Neural progenitor cell (in vitro differentiated cells): ENCODE results near the gene OCA2. TPM values are rescaled to one million over a fixed set of nuclear protein-coding genes. Genes with fewer than 3 reads are reported as not detected.

Experiments used
- DNase-seq: peaks from one replicate; pipeline ENCODE4 v3.0.0-alpha.2; 2016; ENCODE audit warnings: low spot score
- H2AFZ ChIP-seq: fragments of 200-600 bp; sonication (generic); replicated peaks from 2 replicates; pipeline ENCODE4 v1.6.1; 2016; ENCODE audit warnings: antibody characterized with exemption
- H3F3A ChIP-seq: fragments of 200-600 bp; sonication (generic); 2 replicates; pipeline ENCODE4 v1.6.1; 2016; ENCODE audit warnings: antibody characterized with exemption, low read depth
- H3K27ac ChIP-seq: fragments of 200-600 bp; sonication (generic); 2 replicates; pipeline ENCODE4 v1.5.1; 2016; ENCODE audit warnings: mild to moderate bottlenecking
- H3K27me3 ChIP-seq: fragments of 200-600 bp; sonication (generic); 2 replicates; pipeline ENCODE4 v1.6.1; 2016; ENCODE audit warnings: mild to moderate bottlenecking, moderate library complexity
- H3K36me3 ChIP-seq: fragments of 200-600 bp; sonication (generic); 2 replicates; pipeline ENCODE4 v1.5.1; 2016
- H3K4me1 ChIP-seq: fragments of 200-600 bp; sonication (generic); 2 replicates; pipeline ENCODE4 v1.6.1; 2016; ENCODE audit warnings: mixed run types
- H3K4me2 ChIP-seq: fragments of 200-600 bp; sonication (generic); 2 replicates; pipeline ENCODE4 v1.6.1; 2016
- H3K4me3 ChIP-seq: fragments of 200-600 bp; sonication (generic); 2 replicates; pipeline ENCODE4 v1.5.1; 2016
- H3K79me2 ChIP-seq: fragments of 200-600 bp; sonication (generic); 2 replicates; pipeline ENCODE4 v1.6.1; 2016; ENCODE audit warnings: low read depth
- H3K9ac ChIP-seq: fragments of 200-600 bp; sonication (generic); 2 replicates; pipeline ENCODE4 v1.6.1; 2016
- H3K9me3 ChIP-seq: fragments of 200-600 bp; sonication (generic); 2 replicates; pipeline ENCODE4 v1.5.1; 2016; ENCODE audit warnings: low read depth
- H4K20me1 ChIP-seq: fragments of 200-600 bp; sonication (generic); 2 replicates; pipeline ENCODE4 v1.6.1; 2016; ENCODE audit warnings: low read depth
- H3K27ac Mint-ChIP-seq: 3 replicates; pipeline ENCODE4 v1.8.0; 2021; ENCODE audit warnings: mixed read lengths
- H3K27me3 Mint-ChIP-seq: 2 replicates; pipeline ENCODE4 v1.8.0; 2022; ENCODE audit warnings: low read depth, mild to moderate bottlenecking, inconsistent platforms, moderate library complexity, mixed read lengths; ENCODE audit not compliant: insufficient read depth
- H3K36me3 Mint-ChIP-seq: 3 replicates; pipeline ENCODE4 v1.8.0; 2021; ENCODE audit warnings: mixed read lengths
- H3K4me1 Mint-ChIP-seq: 3 replicates; pipeline ENCODE4 v1.8.0; 2021; ENCODE audit warnings: mixed read lengths
- H3K4me3 Mint-ChIP-seq: 3 replicates; pipeline ENCODE4 v1.8.0; 2021; ENCODE audit warnings: mild to moderate bottlenecking, moderate library complexity, mixed read lengths
- H3K9me3 Mint-ChIP-seq: 3 replicates; pipeline ENCODE4 v1.8.0; 2020; ENCODE audit warnings: mixed read lengths
- EZH2 ChIP-seq: fragments of 200-600 bp; sonication (generic); IDR thresholded peaks from 2 replicates; pipeline ENCODE4 v1.6.1; 2017; ENCODE audit warnings: antibody characterized with exemption, mild to moderate bottlenecking, moderate library complexity
- EZH2phosphoT487 ChIP-seq: fragments of 200-600 bp; sonication (generic); IDR thresholded peaks from 2 replicates; pipeline ENCODE4 v1.6.1; 2017; ENCODE audit warnings: antibody characterized with exemption
- total RNA-seq: library from RNA; depleted of rRNA; stranded (reverse); fragments of >200 nt; gene quantifications from 2 replicates; pipeline ENCODE4 v1.2.3, GENCODE V29; 2015; ENCODE audit warnings: low replicate concordance
- TF ChIP-seq, protein P1 (sequence below): fragments of 200-600 bp; sonication (generic); IDR thresholded peaks from 2 replicates; pipeline ENCODE4 v1.5.1; 2017; ENCODE audit warnings: antibody characterized with exemption, mild to moderate bottlenecking

The OCA2 gene
- total RNA-seq, 1 donor from 2014 or later: 1.0 TPM

DNA sequence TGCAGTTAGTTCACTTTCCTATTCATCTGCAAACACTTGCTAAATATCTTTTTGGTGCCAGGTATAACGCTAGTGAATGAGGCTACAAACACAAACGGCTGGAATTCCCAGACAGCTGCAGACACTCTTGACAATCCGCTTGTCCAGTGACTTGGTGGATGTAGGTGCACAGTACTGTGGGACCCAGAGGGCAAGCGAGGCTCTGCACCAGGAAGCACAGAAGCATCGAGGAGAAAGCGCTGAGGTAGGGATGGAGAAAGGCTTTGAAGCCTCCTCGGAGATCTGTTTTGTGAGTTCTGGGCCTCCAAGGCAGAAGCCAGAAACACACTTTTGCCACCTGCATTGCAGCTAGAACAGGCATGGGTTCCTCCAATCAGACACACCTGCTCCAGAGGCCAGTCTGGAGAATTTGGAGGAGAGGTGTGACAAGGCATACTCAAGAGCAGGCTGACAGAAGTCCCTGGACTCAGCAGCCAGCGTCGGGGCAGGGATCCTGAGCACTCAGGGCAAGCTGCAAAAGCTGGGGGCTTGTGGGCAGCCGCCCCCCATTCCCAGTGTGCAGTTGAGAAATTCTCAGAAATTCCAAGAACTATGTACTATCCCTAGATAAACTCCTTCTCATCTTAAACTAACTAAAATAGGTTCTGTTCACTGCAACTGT lies 232.5 kb downstream of the OCA2 start:
- no peaks in the 10 kb centered on the region for H3F3A ChIP-seq
- H3K9me3 ChIP-seq: no peaks in the 10 kb centered on the region
- H3K36me3 ChIP-seq: no peaks in the 10 kb centered on the region
- no peaks in the 10 kb centered on the region for H3K79me2 ChIP-seq
- no peak overlapping the region for H3K27ac ChIP-seq
- no peak overlapping the region for H3K4me3 ChIP-seq
- H3K4me2 ChIP-seq: no peak overlapping the region
- H3K9ac ChIP-seq: no peak overlapping the region
- H3K27ac Mint-ChIP-seq: no peak overlapping the region
- no peaks in the 10 kb centered on the region for H3K27me3 ChIP-seq
- TF ChIP-seq EZH2phosphoT487 (no peak), EZH2 (no peak)
- TF ChIP-seq, protein P1, sequence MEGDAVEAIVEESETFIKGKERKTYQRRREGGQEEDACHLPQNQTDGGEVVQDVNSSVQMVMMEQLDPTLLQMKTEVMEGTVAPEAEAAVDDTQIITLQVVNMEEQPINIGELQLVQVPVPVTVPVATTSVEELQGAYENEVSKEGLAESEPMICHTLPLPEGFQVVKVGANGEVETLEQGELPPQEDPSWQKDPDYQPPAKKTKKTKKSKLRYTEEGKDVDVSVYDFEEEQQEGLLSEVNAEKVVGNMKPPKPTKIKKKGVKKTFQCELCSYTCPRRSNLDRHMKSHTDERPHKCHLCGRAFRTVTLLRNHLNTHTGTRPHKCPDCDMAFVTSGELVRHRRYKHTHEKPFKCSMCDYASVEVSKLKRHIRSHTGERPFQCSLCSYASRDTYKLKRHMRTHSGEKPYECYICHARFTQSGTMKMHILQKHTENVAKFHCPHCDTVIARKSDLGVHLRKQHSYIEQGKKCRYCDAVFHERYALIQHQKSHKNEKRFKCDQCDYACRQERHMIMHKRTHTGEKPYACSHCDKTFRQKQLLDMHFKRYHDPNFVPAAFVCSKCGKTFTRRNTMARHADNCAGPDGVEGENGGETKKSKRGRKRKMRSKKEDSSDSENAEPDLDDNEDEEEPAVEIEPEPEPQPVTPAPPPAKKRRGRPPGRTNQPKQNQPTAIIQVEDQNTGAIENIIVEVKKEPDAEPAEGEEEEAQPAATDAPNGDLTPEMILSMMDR: no peak
- no peak overlapping the region for H2AFZ ChIP-seq
- H3K36me3 Mint-ChIP-seq: no peaks in the 10 kb centered on the region
- no peaks in the 10 kb centered on the region for H3K4me1 Mint-ChIP-seq
- H3K9me3 Mint-ChIP-seq: peaks cover 2% of the 10 kb centered on the region
- no peak overlapping the region for H3K4me3 Mint-ChIP-seq
- H3K4me1 ChIP-seq: no peaks in the 10 kb centered on the region
- peaks cover 12% of the 10 kb centered on the region for H3K27me3 Mint-ChIP-seq
- DNase-seq: no peak
- H4K20me1 ChIP-seq: no peaks in the 10 kb centered on the region

DNA sequence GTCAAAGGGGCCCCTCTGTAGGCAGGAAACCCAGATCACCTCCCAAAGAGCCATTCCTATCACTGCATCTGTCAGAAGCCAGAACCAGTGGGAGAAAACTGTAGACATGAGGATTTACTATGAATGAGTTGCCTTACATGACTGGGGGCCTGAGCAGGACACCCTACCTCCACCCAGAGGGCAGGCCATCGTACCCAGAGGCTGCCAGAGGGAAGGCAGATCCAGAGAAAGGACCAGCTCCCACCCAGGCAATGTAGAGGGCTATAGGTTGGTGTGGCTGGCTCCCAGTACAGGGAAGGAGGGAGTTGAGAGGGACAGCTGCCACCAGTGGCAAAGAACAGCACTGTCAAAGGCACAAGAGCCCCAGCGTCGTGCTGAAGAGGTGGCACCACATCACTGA lies 233.2 kb downstream of the OCA2 start:
- no peak overlapping the region for H3K4me3 Mint-ChIP-seq
- Histone ChIP-seq H3K4me2 (no peak overlapping the region), H3K36me3 (no peaks in the 10 kb centered on the region), H3K9ac (no peak overlapping the region), H4K20me1 (no peaks in the 10 kb centered on the region), H3F3A (no peaks in the 10 kb centered on the region), H3K27me3 (no peaks in the 10 kb centered on the region), H2AFZ (no peak overlapping the region), H3K79me2 (no peaks in the 10 kb centered on the region), H3K4me1 (no peaks in the 10 kb centered on the region), H3K9me3 (no peaks in the 10 kb centered on the region), H3K27ac (no peak overlapping the region), H3K4me3 (no peak overlapping the region)
- no peaks in the 10 kb centered on the region for H3K4me1 Mint-ChIP-seq
- DNase-seq: no peak
- TF ChIP-seq, protein P1: no peak
- TF ChIP-seq EZH2phosphoT487 (no peak), EZH2 (no peak)
- H3K9me3 Mint-ChIP-seq: peaks cover 9% of the 10 kb centered on the region
- H3K36me3 Mint-ChIP-seq: peaks cover 4% of the 10 kb centered on the region
- peaks cover 12% of the 10 kb centered on the region for H3K27me3 Mint-ChIP-seq
- no peak overlapping the region for H3K27ac Mint-ChIP-seq

DNA sequence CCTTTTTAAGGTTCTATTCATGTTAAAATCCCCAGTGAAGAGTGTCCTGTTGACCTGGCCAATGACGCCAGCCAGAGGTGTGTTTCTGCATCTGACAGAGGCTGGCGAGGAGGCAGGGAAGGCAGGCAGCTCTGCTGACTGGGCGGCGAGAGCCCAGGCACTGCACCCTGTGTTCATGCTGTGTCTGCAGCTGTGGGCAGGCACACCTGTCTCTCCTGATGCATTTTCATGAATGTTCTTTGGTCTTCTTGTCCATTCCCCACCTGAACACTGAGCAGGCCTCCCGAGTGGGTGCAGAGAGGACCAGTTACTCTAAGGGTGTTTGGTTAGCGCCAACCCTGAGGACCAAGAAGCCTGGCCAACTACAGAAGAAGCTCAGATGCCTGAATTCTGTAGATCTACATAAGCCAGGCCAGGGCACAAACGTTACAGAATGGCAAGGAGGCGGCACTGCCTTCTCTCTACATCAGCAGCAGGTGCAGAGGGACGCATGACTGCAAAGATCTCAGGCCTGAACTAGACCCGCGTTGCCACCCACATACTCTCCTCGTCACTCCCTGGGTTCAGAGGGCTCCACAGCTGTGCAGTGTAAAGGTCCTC lies 233.7 kb downstream of the OCA2 start:
- Mint-ChIP-seq H3K27ac (no peak overlapping the region), H3K4me3 (no peak overlapping the region), H3K27me3 (peaks cover 11% of the 10 kb centered on the region), H3K36me3 (peaks cover 4% of the 10 kb centered on the region), H3K4me1 (no peaks in the 10 kb centered on the region), H3K9me3 (peaks cover 13% of the 10 kb centered on the region)
- TF ChIP-seq EZH2phosphoT487 (no peak), EZH2 (no peak)
- TF ChIP-seq, protein P1: no peak
- Histone ChIP-seq H3K9me3 (no peaks in the 10 kb centered on the region), H3K4me2 (no peak overlapping the region), H3F3A (no peaks in the 10 kb centered on the region), H3K4me1 (no peaks in the 10 kb centered on the region), H3K27me3 (no peaks in the 10 kb centered on the region), H3K9ac (no peak overlapping the region), H3K36me3 (no peaks in the 10 kb centered on the region), H2AFZ (no peak overlapping the region), H4K20me1 (no peaks in the 10 kb centered on the region), H3K27ac (no peak overlapping the region), H3K79me2 (no peaks in the 10 kb centered on the region), H3K4me3 (no peak overlapping the region)
- no peak for DNase-seq
